GM19351 (cell line): ENCODE measurements around the gene KRT83.

Experiments used
- ATAC-seq: cut with Tn5 transposase; IDR thresholded peaks from one replicate; pipeline ENCODE4 v1.9.1; 2021; ENCODE audit warnings: mild to moderate bottlenecking, moderate library complexity; ENCODE audit not compliant: unreplicated experiment

The KRT83 gene

DNA sequence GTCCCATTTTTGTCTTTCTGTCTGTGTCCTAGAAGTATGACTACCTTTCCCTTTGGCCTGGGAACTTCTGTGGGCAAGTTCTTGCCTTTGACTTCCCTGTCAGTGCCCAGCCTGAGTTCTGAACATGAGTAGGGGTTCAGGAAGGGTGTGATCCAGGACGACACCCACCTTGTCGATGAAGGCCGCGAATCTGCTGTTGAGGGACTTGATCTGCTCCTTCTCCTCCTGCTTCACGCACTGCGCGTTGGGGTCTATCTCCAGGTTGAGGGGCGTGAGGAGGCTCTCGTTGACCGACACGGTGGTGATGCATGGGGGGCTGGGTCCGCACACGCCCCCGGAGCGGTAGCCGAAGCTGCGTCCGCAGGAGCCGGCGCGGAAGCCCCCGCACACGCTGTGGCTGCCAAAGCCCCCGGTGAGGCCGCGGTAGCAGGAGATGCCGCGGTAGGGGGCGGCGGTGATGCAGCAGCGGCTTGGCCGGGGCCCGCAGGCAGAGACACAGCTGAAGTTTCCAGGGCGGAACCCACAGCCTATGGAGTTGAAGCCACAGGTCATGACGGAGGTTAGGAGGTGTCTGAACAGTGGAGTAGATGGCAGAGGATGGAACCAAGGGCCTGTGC, at the start of gene KRT83:
KRT83 (minus strand) TSS at position 615 of the 617 bp plus-strand sequence; CDS start at position 552, 63 bp downstream.
- no peak for ATAC-seq

- ATAC-seq = no peak
Measured at GRCh38 chr12:52369809-52370208, 48.6 kb upstream of the KRT83 start.

DNA sequence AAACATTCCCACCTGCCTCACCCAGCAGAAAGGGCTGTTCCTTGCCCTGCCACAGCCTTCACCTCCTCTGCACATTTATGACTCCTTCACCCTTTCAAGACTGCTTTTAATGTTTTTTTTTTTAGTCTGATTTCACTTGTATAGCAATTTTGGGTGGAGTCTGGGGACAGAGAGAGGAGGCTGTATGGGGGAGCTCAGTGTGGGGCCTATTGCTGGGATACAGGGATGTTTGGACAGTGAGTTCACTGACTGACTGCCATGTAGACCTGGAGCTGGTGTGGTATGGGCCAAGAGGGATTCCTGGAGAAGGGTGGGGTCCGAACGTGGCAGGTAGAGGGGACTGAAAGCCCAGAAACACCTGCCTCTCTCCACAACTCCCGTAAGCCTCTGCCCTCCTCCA, 48.0 kb upstream of the KRT83 start:
- no peak for ATAC-seq

DNA sequence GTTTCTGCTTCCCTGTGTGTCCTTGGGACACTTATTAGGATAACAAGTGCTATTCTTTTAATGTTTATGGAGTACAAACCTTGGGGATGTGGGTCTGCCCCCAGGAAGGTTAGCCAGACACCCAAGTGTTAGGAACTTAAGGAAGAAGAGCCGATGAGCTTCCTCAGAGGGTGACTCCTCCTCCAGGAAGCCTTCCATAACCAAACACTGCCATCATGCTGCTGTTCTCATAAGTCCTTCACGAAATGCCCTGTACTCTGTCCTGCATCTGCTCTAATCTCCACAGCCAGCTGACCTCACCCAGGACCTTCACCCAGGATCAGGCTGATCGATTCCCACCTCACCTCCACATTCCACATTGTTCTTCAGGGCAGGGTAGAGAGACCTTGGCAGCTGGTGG, 47.3 kb upstream of the KRT83 start:
- ATAC-seq = no peak

- no peak for ATAC-seq
Measured at GRCh38 chr12:52367876-52368275, 46.7 kb upstream of the KRT83 start.

DNA sequence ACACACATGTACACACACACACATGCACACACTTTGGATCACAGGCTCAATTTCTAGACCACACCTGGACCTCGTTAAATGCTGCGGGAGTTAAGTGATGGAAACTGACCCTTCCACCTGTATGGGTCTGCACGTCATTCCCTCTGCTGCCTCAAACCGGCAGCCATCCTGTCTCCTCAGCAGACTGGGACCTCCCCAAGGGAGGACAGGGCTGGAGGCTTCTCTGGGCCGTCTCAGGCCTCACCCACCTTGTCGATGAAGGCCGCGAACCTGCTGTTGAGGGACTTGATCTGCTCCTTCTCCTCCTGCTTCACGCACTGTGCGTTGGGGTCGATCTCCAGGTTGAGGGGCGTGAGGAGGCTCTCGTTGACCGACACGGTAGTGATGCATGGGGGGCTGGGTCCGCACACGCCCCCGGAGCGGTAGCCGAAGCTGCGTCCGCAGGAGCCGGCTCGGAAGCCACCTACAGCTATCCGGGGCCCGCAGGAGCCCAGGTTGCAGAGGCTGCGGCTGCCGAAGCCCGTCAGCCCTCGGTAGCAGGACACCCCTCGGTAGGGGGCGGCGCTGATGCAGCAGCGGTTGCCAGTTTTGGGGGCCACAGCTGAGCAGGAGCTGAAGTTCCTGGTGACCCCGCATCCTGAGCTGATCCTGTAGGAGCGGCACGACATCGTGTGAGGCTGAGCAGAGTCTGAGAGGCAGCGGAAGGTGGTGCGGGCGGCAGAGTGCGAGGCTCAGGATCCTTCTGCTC, 45.7 kb upstream of the KRT83 start, which contains the start of gene KRT85:
KRT85 (minus strand) TSS at position 744 of the 748 bp plus-strand sequence; CDS start at position 668, 76 bp downstream.
- no peak for ATAC-seq

GRCh38 chr12:52364901-52365489, 43.8 kb upstream of the KRT83 start:
- no peak for ATAC-seq

DNA sequence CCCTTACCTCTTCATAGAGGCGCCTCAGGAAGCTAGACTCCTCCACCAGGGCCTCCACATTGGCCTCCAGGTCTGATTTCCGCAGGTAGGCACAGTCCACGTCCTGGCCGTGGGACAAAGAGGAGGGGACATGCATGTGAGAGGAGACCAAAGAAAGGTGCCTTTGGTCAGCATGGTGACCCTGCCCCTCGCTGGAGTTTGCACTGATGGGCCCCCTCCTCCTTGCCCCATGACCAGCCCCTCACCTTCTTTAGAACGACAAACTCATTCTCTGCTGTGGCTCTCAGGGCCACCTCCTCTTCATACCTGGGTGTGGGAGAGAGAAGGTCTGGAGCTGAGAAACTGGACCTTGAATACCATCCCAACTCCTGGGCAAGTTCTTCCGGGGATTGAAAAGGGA, 42.9 kb upstream of the KRT83 start:
- no peak for ATAC-seq

DNA sequence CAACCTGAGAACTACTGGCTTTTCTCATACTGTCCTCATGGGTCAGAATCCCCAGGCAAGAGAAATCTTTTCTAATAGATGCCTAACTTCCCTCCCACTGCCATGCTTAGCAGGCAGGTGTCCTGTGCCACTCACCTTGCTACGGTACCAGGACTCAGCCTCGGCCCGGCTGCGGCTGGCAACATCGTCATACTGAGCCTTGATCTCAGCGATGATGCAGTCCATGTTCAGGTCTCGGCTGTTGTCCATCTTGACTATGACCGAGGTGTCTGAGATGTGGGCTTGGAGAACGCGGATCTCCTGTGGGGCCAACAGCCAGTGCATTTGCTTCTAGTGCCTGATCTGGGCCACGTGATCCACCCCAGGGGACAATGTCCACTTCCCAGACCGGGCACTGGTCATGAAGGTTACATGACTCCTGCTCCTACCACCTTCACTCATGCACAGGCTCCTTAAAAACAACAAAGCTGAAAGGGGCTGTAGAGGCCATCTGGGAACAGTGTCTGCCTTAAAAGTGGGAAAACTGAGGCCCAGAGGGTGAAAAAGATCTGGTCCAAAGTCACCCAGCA, 42.0 kb upstream of the KRT83 start:
- no peak for ATAC-seq

DNA sequence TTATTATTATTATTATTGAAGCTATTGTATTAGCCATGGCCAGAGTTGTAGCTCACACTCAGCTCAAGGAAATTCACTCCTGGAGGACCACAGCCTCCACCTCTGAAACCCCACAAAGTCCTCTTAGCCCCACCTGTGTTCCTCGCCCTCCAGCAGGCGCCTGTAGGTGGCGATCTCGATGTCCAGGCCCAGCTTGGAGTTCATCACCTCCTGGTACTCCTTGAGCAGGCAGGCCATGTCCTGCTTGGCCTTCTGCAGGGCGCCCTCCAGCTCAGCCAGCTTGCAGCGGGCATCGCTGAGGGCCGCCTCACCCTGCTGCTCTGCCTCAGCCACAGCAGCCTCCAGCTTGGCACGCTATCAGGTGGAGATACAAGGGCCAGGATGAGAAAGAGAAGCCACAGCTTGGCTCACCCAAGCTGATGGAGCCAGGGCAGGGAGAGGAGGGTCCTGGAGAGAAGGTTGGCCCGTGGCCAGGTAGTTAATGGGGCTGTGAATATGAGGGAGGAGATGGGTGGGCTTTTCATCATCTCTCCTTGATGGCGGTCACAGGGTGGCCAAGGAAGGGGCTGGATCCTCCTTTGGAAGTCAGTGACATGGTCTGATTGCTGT, 41.0 kb upstream of the KRT83 start:
- ATAC-seq = no peak

- ATAC-seq = no peak
Measured at GRCh38 chr12:52361553-52361952, 40.4 kb upstream of the KRT83 start.

- ATAC-seq = no peak
Measured at GRCh38 chr12:52360663-52361271, 39.6 kb upstream of the KRT83 start.

- ATAC-seq = no peak
Measured at GRCh38 chr12:52360106-52360662, 39.0 kb upstream of the KRT83 start.

- no peak for ATAC-seq
Measured at GRCh38 chr12:52359621-52360061, 38.4 kb upstream of the KRT83 start.

GRCh38 chr12:52358575-52359350, 37.6 kb upstream of the KRT83 start:
- ATAC-seq = peak; percentile 98

DNA sequence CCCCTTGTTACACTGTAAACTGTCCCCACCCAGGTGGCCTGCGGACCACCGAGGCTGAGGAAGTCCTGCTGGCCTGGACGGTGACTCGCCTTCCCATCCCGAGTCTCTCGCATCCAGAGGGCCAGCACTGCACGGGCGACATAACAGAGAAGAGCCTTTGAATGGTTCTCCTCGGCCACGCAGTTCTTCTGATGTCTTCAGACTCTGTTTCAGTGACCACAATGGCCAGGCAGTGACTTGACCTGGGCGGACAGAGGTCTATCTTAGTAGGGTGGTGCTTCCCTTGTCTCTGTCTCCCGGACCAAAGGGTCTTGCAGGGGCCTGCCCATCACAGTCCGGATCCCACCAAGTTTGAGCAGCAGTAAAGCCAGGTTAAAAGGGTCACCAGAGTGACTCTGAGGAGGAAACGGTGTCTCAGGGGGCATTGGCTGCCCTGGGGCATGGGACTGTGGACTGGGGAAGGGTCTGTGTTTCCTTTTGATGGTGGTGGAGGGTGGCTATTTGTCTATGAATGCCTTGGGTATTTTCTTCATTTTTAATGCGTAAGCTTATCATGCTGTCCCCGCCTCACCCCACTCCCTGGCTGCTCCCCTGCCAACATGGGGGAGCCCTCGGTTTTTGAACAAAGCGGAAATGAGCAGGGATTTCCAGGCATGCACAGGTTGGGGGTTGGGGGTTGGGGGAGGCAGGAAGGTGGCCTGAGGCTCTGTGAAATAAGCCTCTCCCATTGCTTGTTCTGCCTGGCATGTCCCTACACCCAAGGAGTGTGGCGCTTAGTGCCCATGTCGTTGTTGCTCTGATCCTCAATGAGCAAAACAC, 35.8 kb upstream of the KRT83 start:
- ATAC-seq = no peak

- no peak for ATAC-seq
Measured at GRCh38 chr12:52356031-52356761, 35.0 kb upstream of the KRT83 start.

- ATAC-seq = no peak
Measured at GRCh38 chr12:52355176-52355575, 34.0 kb upstream of the KRT83 start.
